Measurements from ENCODE around the gene AEBP2. TPM values are rescaled to one million over a fixed set of nuclear protein-coding genes. Genes with fewer than 3 reads are reported as not detected.
A peak's percentile ranks its signal among the peaks of the same experiment; 100 is the strongest.
"Not testable (repeated sequence)": the region's sequence is repeated elsewhere in the genome, so short reads cannot be mapped to it uniquely, and the experiment has no call there.

AEBP2 gene
- total and polyA plus RNA-seq, 7 donors = 5.3 to 24.6 (median 21.6) TPM

GRCh38 chr12:19411234-19412204, 27.8 kb upstream of the AEBP2 start:
- H3K4me1 ChIP-seq = no peaks in the 10 kb centered on the region
- DNase-seq (no peak), ATAC-seq (no peak)
- intact Hi-C loops (cut with DNase I) = no loop called here
- peaks cover 0 to 4% (median 0%) of the 10 kb centered on the region in 3 donors for H3K27me3 ChIP-seq (ENCODE audit: insufficient read depth in 3 of 3, low read length in 2 of 3)
- no peak for TF ChIP-seq CTCF (IDR thresholded peaks at IDR 0.05)
- H3K27ac ChIP-seq = no peak overlapping the region
- H3K9me3 ChIP-seq = no peaks in the 10 kb centered on the region
- 51 to 68% (median 57%) methylated on average over 10 of the region's 10 CpGs for WGBS, 3 donors
- H3K4me3 ChIP-seq = no peak overlapping the region
- no peaks in the 10 kb centered on the region for H3K36me3 ChIP-seq (ENCODE audit: insufficient read depth in 1 of 2, low read depth in 1 of 2)

- DNase-seq (peak in 1 of 2 donors; percentile 40), ATAC-seq (no peak)
- 58 to 72% (median 65%) methylated on average over 23 of the region's 23 CpGs for WGBS, 3 donors
- Histone ChIP-seq H3K36me3 (ENCODE audit: insufficient read depth in 1 of 2, low read depth in 1 of 2) (no peaks in the 10 kb centered on the region), H3K4me1 (no peaks in the 10 kb centered on the region), H3K4me3 (no peak overlapping the region), H3K27me3 (ENCODE audit: insufficient read depth in 3 of 3, low read length in 2 of 3) (peaks cover 0 to 2% (median 0%) of the 10 kb centered on the region in 3 donors), H3K9me3 (no peaks in the 10 kb centered on the region), H3K27ac (no peak overlapping the region)
- intact Hi-C loops (cut with DNase I) = no loop called here
- no peak for TF ChIP-seq CTCF (IDR thresholded peaks at IDR 0.05)
Measured at GRCh38 chr12:19412844-19413243, 26.4 kb upstream of the AEBP2 start.

- H3K4me1 ChIP-seq; H3K4me3 ChIP-seq; intact Hi-C loops (cut with DNase I); DNase-seq; H3K27me3 ChIP-seq (ENCODE audit: insufficient read depth in 3 of 3, low read length in 2 of 3); ATAC-seq; H3K36me3 ChIP-seq (ENCODE audit: insufficient read depth in 1 of 2, low read depth in 1 of 2); H3K9me3 ChIP-seq; H3K27ac ChIP-seq: not testable (repeated sequence)
- 75 to 91% (median 88%) methylated on average over 5 of the region's 5 CpGs for WGBS, 3 donors
Measured at GRCh38 chr12:19413582-19413981, 25.7 kb upstream of the AEBP2 start.

- no peak overlapping the region for H3K4me3 ChIP-seq
- no peaks in the 10 kb centered on the region for H3K9me3 ChIP-seq
- H3K36me3 ChIP-seq (ENCODE audit: insufficient read depth in 1 of 2, low read depth in 1 of 2) = no peaks in the 10 kb centered on the region
- TF ChIP-seq CTCF (IDR thresholded peaks at IDR 0.05) = no peak
- no peak for ATAC-seq
- no peak for DNase-seq
- no peak overlapping the region for H3K27ac ChIP-seq
- intact Hi-C loops (cut with DNase I) = no loop called here
- H3K4me1 ChIP-seq = no peaks in the 10 kb centered on the region
- peaks cover 0 to 2% (median 0%) of the 10 kb centered on the region in 3 donors for H3K27me3 ChIP-seq (ENCODE audit: insufficient read depth in 3 of 3, low read length in 2 of 3)
Measured at GRCh38 chr12:19415563-19415962, 23.7 kb upstream of the AEBP2 start.

- intact Hi-C loops (cut with DNase I) = no loop called here
- no peak for DNase-seq
- 94 to 97% (median 95%) methylated on average over 14 of the region's 14 CpGs for whole genome bisulfite sequencing, 3 donors
- Histone ChIP-seq H3K36me3 (ENCODE audit: insufficient read depth in 1 of 2, low read depth in 1 of 2) (no peaks in the 10 kb centered on the region), H3K9me3 (no peaks in the 10 kb centered on the region), H3K27ac (no peak overlapping the region), H3K4me1 (no peaks in the 10 kb centered on the region), H3K27me3 (ENCODE audit: insufficient read depth in 3 of 3, low read length in 2 of 3) (no peaks in the 10 kb centered on the region), H3K4me3 (no peak overlapping the region)
- no peak for ATAC-seq
- no peak for TF ChIP-seq CTCF (IDR thresholded peaks at IDR 0.05)
Measured at GRCh38 chr12:19419086-19419485, 20.2 kb upstream of the AEBP2 start.

Data from psoas muscle (tissue), 8 donors.